Activated T-cell treated with anti-CD3 and anti-CD28 coated beads, Interleukin-2, amount 50 U/mL, for 24 hours (primary cell): Measurements from ENCODE around the gene PRRC2C.
"Not testable (repeated sequence)": the region's sequence is repeated elsewhere in the genome, so short reads cannot be mapped to it uniquely, and the experiment has no call there.

Experiments
- DNase-seq: peaks from one replicate; pipeline ENCODE4 v3.0.0-alpha.2; 2020
- H3K27ac Mint-ChIP-seq: 2 replicates; pipeline ENCODE4 v1.8.0; 2020; ENCODE audit warnings: mild to moderate bottlenecking, mixed read lengths
- H3K27me3 Mint-ChIP-seq: 2 replicates; pipeline ENCODE4 v1.8.0; 2020; ENCODE audit warnings: mixed read lengths
- H3K36me3 Mint-ChIP-seq: 2 replicates; pipeline ENCODE4 v1.8.0; 2020; ENCODE audit warnings: low read depth, mixed read lengths
- H3K4me1 Mint-ChIP-seq: 2 replicates; pipeline ENCODE4 v1.8.0; 2020; ENCODE audit warnings: low read depth, mixed read lengths
- H3K4me3 Mint-ChIP-seq: 2 replicates; pipeline ENCODE4 v1.8.0; 2020; ENCODE audit warnings: mild to moderate bottlenecking, moderate library complexity, mixed read lengths
- H3K9me3 Mint-ChIP-seq: 2 replicates; pipeline ENCODE4 v1.8.0; 2020; ENCODE audit warnings: mixed read lengths

PRRC2C gene

GRCh38 chr1:171585715-171586114, 100.4 kb downstream of the PRRC2C start:
- Mint-ChIP-seq H3K36me3 (peaks cover 90% of the 10 kb centered on the region), H3K27me3 (no peaks in the 10 kb centered on the region), H3K4me1 (peaks cover 33% of the 10 kb centered on the region), H3K27ac (no peak overlapping the region), H3K4me3 (no peak overlapping the region), H3K9me3 (no peaks in the 10 kb centered on the region)
- DNase-seq: no peak

- peaks cover 92% of the 10 kb centered on the region for H3K36me3 Mint-ChIP-seq
- H3K4me1 Mint-ChIP-seq: peaks cover 18% of the 10 kb centered on the region
- DNase-seq: no peak
- H3K27me3 Mint-ChIP-seq: no peaks in the 10 kb centered on the region
- H3K9me3 Mint-ChIP-seq: no peaks in the 10 kb centered on the region
- no peak overlapping the region for H3K27ac Mint-ChIP-seq
- H3K4me3 Mint-ChIP-seq: no peak overlapping the region
Observed at GRCh38 chr1:171588230-171588629, 102.9 kb downstream of the PRRC2C start.

- peak overlapping the region; percentile 76 for H3K27ac Mint-ChIP-seq
- peaks cover 92% of the 10 kb centered on the region for H3K36me3 Mint-ChIP-seq
- no peaks in the 10 kb centered on the region for H3K9me3 Mint-ChIP-seq
- DNase-seq: no peak
- no peaks in the 10 kb centered on the region for H3K27me3 Mint-ChIP-seq
- H3K4me1 Mint-ChIP-seq: peaks cover 18% of the 10 kb centered on the region
- no peak overlapping the region for H3K4me3 Mint-ChIP-seq
Observed at GRCh38 chr1:171590022-171590421, 104.7 kb downstream of the PRRC2C start.

GRCh38 chr1:171595324-171595723, 110.0 kb downstream of the PRRC2C start:
- H3K27me3 Mint-ChIP-seq: no peaks in the 10 kb centered on the region
- no peak for DNase-seq
- peaks cover 3% of the 10 kb centered on the region for H3K9me3 Mint-ChIP-seq
- H3K36me3 Mint-ChIP-seq: peaks cover 75% of the 10 kb centered on the region
- peak overlapping the region; percentile 20 for H3K27ac Mint-ChIP-seq
- no peak overlapping the region for H3K4me3 Mint-ChIP-seq
- no peaks in the 10 kb centered on the region for H3K4me1 Mint-ChIP-seq

GRCh38 chr1:171596119-171596518, 110.8 kb downstream of the PRRC2C start:
- Mint-ChIP-seq H3K9me3 (peaks cover 3% of the 10 kb centered on the region), H3K36me3 (peaks cover 67% of the 10 kb centered on the region), H3K27ac (peak overlapping the region; percentile 45), H3K4me3 (no peak overlapping the region), H3K4me1 (no peaks in the 10 kb centered on the region), H3K27me3 (no peaks in the 10 kb centered on the region)
- DNase-seq: no peak

GRCh38 chr1:171596705-171597104, 111.4 kb downstream of the PRRC2C start:
- Mint-ChIP-seq H3K27ac (no peak overlapping the region), H3K27me3 (no peaks in the 10 kb centered on the region), H3K4me1 (peaks cover 2% of the 10 kb centered on the region), H3K36me3 (peaks cover 61% of the 10 kb centered on the region), H3K4me3 (no peak overlapping the region), H3K9me3 (peaks cover 3% of the 10 kb centered on the region)
- DNase-seq: no peak

- no peak overlapping the region for H3K4me3 Mint-ChIP-seq
- peaks cover 3% of the 10 kb centered on the region for H3K9me3 Mint-ChIP-seq
- no peak for DNase-seq
- no peaks in the 10 kb centered on the region for H3K27me3 Mint-ChIP-seq
- peaks cover 2% of the 10 kb centered on the region for H3K4me1 Mint-ChIP-seq
- peaks cover 56% of the 10 kb centered on the region for H3K36me3 Mint-ChIP-seq
- H3K27ac Mint-ChIP-seq: no peak overlapping the region
Observed at GRCh38 chr1:171597203-171597602, 111.9 kb downstream of the PRRC2C start.

GRCh38 chr1:171600310-171600709, 115.0 kb downstream of the PRRC2C start:
- not testable (repeated sequence) for H3K27me3 Mint-ChIP-seq, H3K4me1 Mint-ChIP-seq, DNase-seq, H3K4me3 Mint-ChIP-seq, H3K9me3 Mint-ChIP-seq
- H3K36me3 Mint-ChIP-seq: peaks cover 26% of the 10 kb centered on the region
- H3K27ac Mint-ChIP-seq: peak overlapping the region; percentile 33

- H3K4me3 Mint-ChIP-seq: no peak overlapping the region
- H3K4me1 Mint-ChIP-seq: peaks cover 2% of the 10 kb centered on the region
- H3K27ac Mint-ChIP-seq: no peak overlapping the region
Observed at GRCh38 chr1:171600862-171601261, 115.5 kb downstream of the PRRC2C start.

GRCh38 chr1:171603042-171603441, 117.7 kb downstream of the PRRC2C start:
- DNase-seq, H3K27ac Mint-ChIP-seq, H3K4me1 Mint-ChIP-seq, H3K36me3 Mint-ChIP-seq, H3K9me3 Mint-ChIP-seq, H3K4me3 Mint-ChIP-seq, H3K27me3 Mint-ChIP-seq: not testable (repeated sequence)

More at GRCh38 chr1:171600862-171601261, 115.5 kb downstream of the PRRC2C start:
- H3K9me3 Mint-ChIP-seq: peaks cover 3% of the 10 kb centered on the region
- H3K36me3 Mint-ChIP-seq: peaks cover 21% of the 10 kb centered on the region
- no peaks in the 10 kb centered on the region for H3K27me3 Mint-ChIP-seq
- no peak for DNase-seq

- Mint-ChIP-seq H3K36me3 (no peaks in the 10 kb centered on the region), H3K27me3 (no peaks in the 10 kb centered on the region), H3K4me3 (no peak overlapping the region), H3K27ac (no peak overlapping the region), H3K9me3 (peaks cover 4% of the 10 kb centered on the region), H3K4me1 (no peaks in the 10 kb centered on the region)
- DNase-seq: no peak
Observed at GRCh38 chr1:171606402-171606941, 121.1 kb downstream of the PRRC2C start.

- Mint-ChIP-seq H3K9me3 (peaks cover 4% of the 10 kb centered on the region), H3K4me1 (no peaks in the 10 kb centered on the region), H3K27ac (no peak overlapping the region), H3K4me3 (no peak overlapping the region), H3K36me3 (no peaks in the 10 kb centered on the region), H3K27me3 (no peaks in the 10 kb centered on the region)
- no peak for DNase-seq
Observed at GRCh38 chr1:171610385-171610784, 125.1 kb downstream of the PRRC2C start.

GRCh38 chr1:171611306-171611705, 126.0 kb downstream of the PRRC2C start:
- H3K27ac Mint-ChIP-seq: no peak overlapping the region
- no peak overlapping the region for H3K4me3 Mint-ChIP-seq
- H3K27me3 Mint-ChIP-seq: no peaks in the 10 kb centered on the region
- H3K9me3 Mint-ChIP-seq: peaks cover 4% of the 10 kb centered on the region
- no peaks in the 10 kb centered on the region for H3K4me1 Mint-ChIP-seq
- H3K36me3 Mint-ChIP-seq: no peaks in the 10 kb centered on the region
- no peak for DNase-seq

GRCh38 chr1:171613282-171613681, 128.0 kb downstream of the PRRC2C start:
- Mint-ChIP-seq H3K9me3 (no peaks in the 10 kb centered on the region), H3K27me3 (no peaks in the 10 kb centered on the region), H3K4me1 (no peaks in the 10 kb centered on the region), H3K27ac (no peak overlapping the region), H3K4me3 (no peak overlapping the region), H3K36me3 (no peaks in the 10 kb centered on the region)
- no peak for DNase-seq

GRCh38 chr1:171615122-171615906, 130.0 kb downstream of the PRRC2C start:
- not testable (repeated sequence) for H3K27ac Mint-ChIP-seq, H3K27me3 Mint-ChIP-seq, H3K36me3 Mint-ChIP-seq, H3K9me3 Mint-ChIP-seq, H3K4me3 Mint-ChIP-seq, H3K4me1 Mint-ChIP-seq, DNase-seq
